Heart left ventricle (tissue), 16 donors: Measurements from ENCODE around the gene NFIX. TPM values are rescaled to one million over a fixed set of nuclear protein-coding genes. Genes with fewer than 3 reads are reported as not detected.

ENCODE experiments used
- ATAC-seq, 4 donors: fragments of 200-7000 bp; cut with Tn5 transposase; one replicate each; pipeline ENCODE4 v1.9.1; 2020 to 2022; ENCODE audit warnings: moderate library complexity in 4 of 4, mild to moderate bottlenecking in 3 of 4, moderate number of reproducible peaks in 1 of 4
- DNase-seq, 5 donors: peaks; one replicate each; pipeline ENCODE4 v3.0.0-alpha.2; 2020
- H3K27ac ChIP-seq, 12 donors: fragments of 200-600 bp; sonication (generic) in 4 of 12; one replicate each; pipeline versions ENCODE4 v1.5.0 to v1.8.0; 2016 to 2022; ENCODE audit warnings: mild to moderate bottlenecking in 2 of 12
- H3K27me3 ChIP-seq, 9 donors: fragments of 200-600 bp; sonication (generic) in 2 of 9; one replicate each; pipeline versions ENCODE4 v1.5.1 to v1.8.0; 2016 to 2022; ENCODE audit warnings: mild to moderate bottlenecking in 3 of 9
- H3K36me3 ChIP-seq, 9 donors: fragments of 200-600 bp; sonication (generic) in 2 of 9; one replicate each; pipeline versions ENCODE4 v1.5.0 to v1.8.0; 2018 to 2022; ENCODE audit warnings: mild to moderate bottlenecking in 2 of 9
- H3K4me1 ChIP-seq, 12 donors: fragments of 200-600 bp; sonication (generic) in 4 of 12; one replicate each; pipeline versions ENCODE4 v1.5.0 to v1.8.0; 2016 to 2022; ENCODE audit warnings: mild to moderate bottlenecking in 3 of 12
- H3K4me3 ChIP-seq, 12 donors: fragments of 200-600 bp; sonication (generic) in 4 of 12; one replicate each; pipeline versions ENCODE4 v1.5.0 to v1.8.0; 2017 to 2022; ENCODE audit warnings: mild to moderate bottlenecking in 9 of 12, moderate library complexity in 4 of 12
- H3K9me3 ChIP-seq, 12 donors: fragments of 200-600 bp; sonication (generic) in 4 of 12; one replicate each; pipeline versions ENCODE4 v1.5.0 to v1.8.0; 2016 to 2022; ENCODE audit warnings: mild to moderate bottlenecking in 1 of 12
- POLR2A ChIP-seq, 2 donors: fragments of 450-650 bp; IDR thresholded peaks; one replicate each; pipeline ENCODE4 v1.6.1; 2017; ENCODE audit warnings: antibody characterized with exemption in 2 of 2, mild to moderate bottlenecking in 2 of 2, moderate library complexity in 2 of 2
- WGBS, 4 donors: extraction: QIAGEN DNeasy Blood & Tissue Kit in 2 of 4; methylation state at CpG; one replicate each; pipeline versions ENCODE4 v1.1.5 to v1.1.7; 2013 to 2018; 5-methylcytosine and 5-hydroxymethylcytosine counted together
- intact Hi-C, 10 donors: fragments of 100-400 bp; cut with DNase I; formaldehyde crosslinking; loops; one replicate each; pipeline versions ENCODE4 v1.11.1 to v1.14.2; 2022
- polyA plus RNA-seq, 2 donors: library from polyadenylated mRNA; stranded (reverse); fragments of 200-250 nt; gene quantifications; one replicate each; pipeline ENCODE4 v1.2.3, GENCODE V29; 2013
- total RNA-seq, 9 donors: library from RNA; depleted of rRNA in 2 of 9; stranded (reverse); fragments of >200 nt in 2 of 9; fragmentation: NEBNext Ultra II Directional in 3 of 9; extraction: Animal tissue kit (Norgen Biotek cat#: 25700) in 3 of 9; gene quantifications; one replicate each; pipeline versions ENCODE4 v1.1.0 to v1.2.4, GENCODE V29; 2016 to 2023
- TF ChIP-seq, protein P1 (sequence below), 12 donors: fragments of 200-600 bp; sonication (generic) in 4 of 12; IDR thresholded peaks; one replicate each; pipeline versions ENCODE4 v1.5.0 to v1.8.0; 2018 to 2022; ENCODE audit warnings: antibody characterized with exemption in 12 of 12, mild to moderate bottlenecking in 5 of 12
- donor health status: ischemic (EF 13 %, LVEDD 7.1; RV severe dilation, severe dysfunction).
- donor health status: healthy with polysubstance abuse.
- donor health status: DM: no; HTN: yes; CAD: no.
- donor health status: DM: no; HTN: no; CAD: no.
- donor health status: ischemic (EF 25% LVEDD 6.9; RV normal size, moderate dysfunction).
- donor health status: ischemic (EF 25% LVEDD 5.7; RV mildly dilated, moderate dysfunction).
- donor health status: healthy.
- donor health status: DM: yes; HTN: yes; CAD: no.
- donor health status: ischemic (EF 35%, LVEDD 5.7; RV mildly dilated, moderate dysfunction).
- donor health status: nonischemic (EF 11% LVEDD 7.7; RV severe dilation, severe dysfunction).
- donor health status: DM: yes; HTN: yes; CAD: no.
- donor health status: PGD.
- donor health status: ischemic (EF 29% LVEDD 5.4; RV normal size, mild dysfunction).
- donor health status: nonischemic (EF 23%, LVEDD 6.1; RV moderate dilation, normal function).

The NFIX gene
- total and polyA plus RNA-seq, 11 donors: 42.1 to 147 (median 107) TPM

DNA sequence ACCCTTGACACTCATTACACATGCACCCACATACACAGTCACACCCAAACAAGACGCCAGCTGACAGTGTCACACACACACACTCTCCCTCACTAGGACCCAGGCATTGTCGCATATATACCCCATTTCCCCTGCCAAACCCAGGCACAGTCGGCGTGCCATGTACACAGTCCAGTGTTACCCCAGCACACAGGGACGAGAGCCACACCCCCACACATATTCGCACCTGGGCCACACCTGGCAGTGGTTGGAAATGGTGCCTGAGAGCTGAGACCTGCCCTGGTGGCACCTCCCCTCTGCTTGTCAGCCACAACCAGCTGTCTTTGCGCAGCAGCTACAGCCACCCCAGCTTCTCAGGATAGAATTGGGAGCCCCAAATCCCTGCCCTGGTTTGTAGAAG is 9.0 kb downstream of the NFIX start:
- DNase-seq (no peak), ATAC-seq (no peak)
- Histone ChIP-seq H3K9me3 (no peaks in the 10 kb centered on the region), H3K27ac (peak overlapping the region in 1 of 12 donors; percentile 97), H3K4me1 (peaks cover 0 to 87% (median 49%) of the 10 kb centered on the region in 12 donors), H3K36me3 (peaks cover 0 to 13% (median 0%) of the 10 kb centered on the region in 9 donors), H3K4me3 (no peak overlapping the region), H3K27me3 (no peaks in the 10 kb centered on the region)
- intact Hi-C loops: loop anchor here in 1 of 10 donors (5.0 kb wide), 1 partner anchor 58 kb away; no protein-coding TSS in a partner anchor
- TF ChIP-seq, protein P1, sequence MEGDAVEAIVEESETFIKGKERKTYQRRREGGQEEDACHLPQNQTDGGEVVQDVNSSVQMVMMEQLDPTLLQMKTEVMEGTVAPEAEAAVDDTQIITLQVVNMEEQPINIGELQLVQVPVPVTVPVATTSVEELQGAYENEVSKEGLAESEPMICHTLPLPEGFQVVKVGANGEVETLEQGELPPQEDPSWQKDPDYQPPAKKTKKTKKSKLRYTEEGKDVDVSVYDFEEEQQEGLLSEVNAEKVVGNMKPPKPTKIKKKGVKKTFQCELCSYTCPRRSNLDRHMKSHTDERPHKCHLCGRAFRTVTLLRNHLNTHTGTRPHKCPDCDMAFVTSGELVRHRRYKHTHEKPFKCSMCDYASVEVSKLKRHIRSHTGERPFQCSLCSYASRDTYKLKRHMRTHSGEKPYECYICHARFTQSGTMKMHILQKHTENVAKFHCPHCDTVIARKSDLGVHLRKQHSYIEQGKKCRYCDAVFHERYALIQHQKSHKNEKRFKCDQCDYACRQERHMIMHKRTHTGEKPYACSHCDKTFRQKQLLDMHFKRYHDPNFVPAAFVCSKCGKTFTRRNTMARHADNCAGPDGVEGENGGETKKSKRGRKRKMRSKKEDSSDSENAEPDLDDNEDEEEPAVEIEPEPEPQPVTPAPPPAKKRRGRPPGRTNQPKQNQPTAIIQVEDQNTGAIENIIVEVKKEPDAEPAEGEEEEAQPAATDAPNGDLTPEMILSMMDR (IDR thresholded peaks at IDR 0.05): no peak
- TF ChIP-seq POLR2A (IDR thresholded peaks at IDR 0.05): no peak
- WGBS, 4 donors: 86 to 92% (median 90%) methylated on average over 5 to 7 of the region's 7 CpGs

GRCh38 chr19:13005253-13005652 is 10.0 kb downstream of the NFIX start:
- intact Hi-C loops: no loop called here
- peak overlapping the region in 3 of 12 donors; percentile 3 to 97 (median 8) for H3K27ac ChIP-seq
- 89 to 92% (median 91%) methylated on average over 4 of the region's 4 CpGs for WGBS, 4 donors

GRCh38 chr19:13005861-13006370 is 10.6 kb downstream of the NFIX start:
- Histone ChIP-seq H3K27me3 (peaks cover 0 to 13% (median 0%) of the 10 kb centered on the region in 9 donors), H3K4me1 (peaks cover 0 to 97% (median 65%) of the 10 kb centered on the region in 12 donors), H3K4me3 (no peak overlapping the region), H3K27ac (peak overlapping the region in 10 of 12 donors; percentile 59 to 97 (median 77)), H3K36me3 (peaks cover 0 to 5% (median 0%) of the 10 kb centered on the region in 9 donors), H3K9me3 (no peaks in the 10 kb centered on the region)
- no peak for ATAC-seq
- TF ChIP-seq POLR2A (IDR thresholded peaks at IDR 0.05): no peak
- no peak for DNase-seq
- intact Hi-C loops: no loop called here
- 65 to 89% (median 78%) methylated on average over 9 to 12 of the region's 12 CpGs for WGBS, 4 donors

More at GRCh38 chr19:13005253-13005652, 10.0 kb downstream of the NFIX start:
- H3K36me3 ChIP-seq: peaks cover 0 to 5% (median 0%) of the 10 kb centered on the region in 9 donors
- no peak overlapping the region for H3K4me3 ChIP-seq
- no peak for ATAC-seq
- H3K4me1 ChIP-seq: peaks cover 0 to 96% (median 58%) of the 10 kb centered on the region in 12 donors
- TF ChIP-seq POLR2A (IDR thresholded peaks at IDR 0.05): no peak
- TF ChIP-seq, protein P1 (IDR thresholded peaks at IDR 0.05): no peak
- no peaks in the 10 kb centered on the region for H3K9me3 ChIP-seq
- peaks cover 0 to 6% (median 0%) of the 10 kb centered on the region in 9 donors for H3K27me3 ChIP-seq
- no peak for DNase-seq

DNA sequence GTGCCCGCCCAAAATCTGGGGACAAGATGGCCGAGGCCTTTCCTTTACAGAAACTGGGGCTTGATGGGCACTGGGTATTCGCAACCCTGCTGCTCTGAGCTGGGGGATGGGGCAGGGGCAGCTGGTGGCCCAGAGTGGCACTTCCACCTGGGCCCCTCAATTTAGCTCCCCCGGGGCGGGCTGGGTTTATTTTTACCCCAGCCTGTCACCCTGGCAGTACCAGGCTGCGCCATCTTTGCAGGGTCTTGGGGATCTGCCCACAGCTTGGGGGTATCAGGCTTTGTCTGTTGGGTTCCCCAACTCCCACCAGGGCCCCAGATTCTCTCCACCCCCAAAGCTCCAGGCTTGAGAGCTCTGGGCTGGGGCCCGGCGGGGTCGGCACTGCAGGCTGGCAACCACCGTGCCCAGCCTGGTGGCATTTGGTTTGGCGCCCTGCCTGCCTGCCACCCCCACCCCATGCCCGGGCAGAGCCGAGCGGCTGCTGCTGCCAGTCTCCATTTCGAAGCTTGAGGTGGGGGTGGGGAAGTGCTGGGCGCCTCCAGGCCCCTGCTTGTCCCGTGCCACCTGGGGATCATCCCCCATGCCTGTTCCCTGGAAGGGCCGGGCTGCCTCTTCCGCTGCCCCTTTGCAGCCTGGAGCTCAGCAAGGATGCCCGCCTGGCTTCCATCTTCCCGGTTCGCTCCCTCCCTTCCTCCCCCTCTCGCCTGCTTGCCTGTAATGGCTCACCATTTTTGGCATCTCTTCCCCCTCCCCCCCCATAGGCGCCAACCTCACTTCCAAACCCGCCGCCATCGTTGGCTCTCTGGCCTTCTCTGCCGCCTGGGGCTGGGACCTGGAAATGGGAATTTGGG is 11.4 kb downstream of the NFIX start:
- H3K4me3 ChIP-seq: peak overlapping the region in 4 of 12 donors; percentile 2 to 24 (median 17)
- DNase-seq: no peak
- H3K27ac ChIP-seq: peak overlapping the region in 11 of 12 donors; percentile 24 to 97 (median 76)
- peak in 3 of 4 donors; percentile 17 to 44 (median 31) for ATAC-seq
- intact Hi-C loops: no loop called here
- WGBS, 4 donors: 60 to 70% (median 67%) methylated on average over 25 to 28 of the region's 28 CpGs
- peaks cover 0 to 94% (median 63%) of the 10 kb centered on the region in 12 donors for H3K4me1 ChIP-seq
- H3K9me3 ChIP-seq: no peaks in the 10 kb centered on the region
- H3K27me3 ChIP-seq: peaks cover 0 to 20% (median 0%) of the 10 kb centered on the region in 9 donors
- H3K36me3 ChIP-seq: peaks cover 0 to 5% (median 0%) of the 10 kb centered on the region in 9 donors
- no peak for TF ChIP-seq POLR2A (IDR thresholded peaks at IDR 0.05)
- TF ChIP-seq, protein P1 (IDR thresholded peaks at IDR 0.05): no peak
